Liver (tissue), 3 donors: Measurements from ENCODE around the gene TNFRSF12A.

Experiments used
- GABPA ChIP-seq, 2 donors: IDR thresholded peaks in 1 of 2; conservative IDR thresholded peaks in 1 of 2; 2 replicates each; pipeline ENCODE4 v1.6.1; 2016; ENCODE audit warnings: antibody characterized with exemption in 2 of 2, mild to moderate bottlenecking in 1 of 2, moderate library complexity in 1 of 2
- RAD21 ChIP-seq, 2 donors: IDR thresholded peaks; 2 replicates each; pipeline ENCODE4 v1.6.1; 2016; ENCODE audit warnings: antibody characterized with exemption in 2 of 2, mild to moderate bottlenecking in 2 of 2
- TAF1 ChIP-seq: conservative IDR thresholded peaks from 2 replicates; pipeline ENCODE4 v1.6.1; 2016; ENCODE audit warnings: antibody characterized with exemption, mild to moderate bottlenecking
- YY1 ChIP-seq: IDR thresholded peaks from 2 replicates; pipeline ENCODE4 v1.6.1; 2016; ENCODE audit warnings: antibody characterized with exemption, mild to moderate bottlenecking
- TF ChIP-seq, protein P1 (sequence below): fragments of 150-350 bp; IDR thresholded peaks from 2 replicates; pipeline ENCODE4 v1.5.1; 2017; ENCODE audit warnings: improper control_type of control experiment, low read depth, low read length; ENCODE audit not compliant: missing input control
- TF ChIP-seq, protein P2 (sequence below): IDR thresholded peaks from 2 replicates; pipeline ENCODE4 v1.6.1; 2016; ENCODE audit warnings: antibody characterized with exemption
- donor health status: healthy.
- donor health status: healthy.

DNA sequence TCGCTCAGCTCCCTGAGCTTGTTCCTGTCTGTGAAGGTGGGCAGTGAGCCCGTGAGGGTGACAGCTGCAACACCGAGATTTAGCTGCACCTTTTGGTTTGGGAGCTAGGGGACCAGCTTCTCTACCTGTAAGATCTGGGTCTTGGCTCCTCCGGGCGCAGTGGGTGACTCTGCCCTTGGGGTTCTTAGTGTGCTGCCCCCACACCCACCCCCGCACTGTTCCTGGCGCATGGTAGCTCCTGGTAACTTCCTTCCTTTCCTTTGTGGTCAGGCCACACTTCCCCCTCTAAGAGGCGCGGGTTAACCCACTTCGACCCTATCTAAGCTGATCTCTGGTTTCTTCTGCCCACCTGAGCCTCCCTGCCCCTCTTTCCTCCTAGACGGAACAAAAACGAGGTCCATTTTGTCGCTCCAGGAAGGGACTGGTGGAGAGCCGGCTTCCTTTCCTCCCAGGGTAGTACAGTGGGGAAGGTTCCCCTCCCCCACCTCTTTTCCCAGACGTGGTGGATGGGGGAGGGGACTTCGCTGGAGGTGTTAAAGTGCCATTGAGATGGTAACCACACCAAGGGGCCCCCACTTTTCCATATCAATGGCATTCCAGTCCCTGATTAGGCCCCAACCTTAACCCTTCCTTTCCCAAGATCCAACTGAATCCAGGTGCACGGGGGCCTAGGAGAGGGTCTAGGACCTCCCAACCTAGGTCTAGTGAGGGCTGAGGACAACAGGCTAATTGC lies 12.0 kb upstream of the TNFRSF12A start:
- TF ChIP-seq, protein P1, sequence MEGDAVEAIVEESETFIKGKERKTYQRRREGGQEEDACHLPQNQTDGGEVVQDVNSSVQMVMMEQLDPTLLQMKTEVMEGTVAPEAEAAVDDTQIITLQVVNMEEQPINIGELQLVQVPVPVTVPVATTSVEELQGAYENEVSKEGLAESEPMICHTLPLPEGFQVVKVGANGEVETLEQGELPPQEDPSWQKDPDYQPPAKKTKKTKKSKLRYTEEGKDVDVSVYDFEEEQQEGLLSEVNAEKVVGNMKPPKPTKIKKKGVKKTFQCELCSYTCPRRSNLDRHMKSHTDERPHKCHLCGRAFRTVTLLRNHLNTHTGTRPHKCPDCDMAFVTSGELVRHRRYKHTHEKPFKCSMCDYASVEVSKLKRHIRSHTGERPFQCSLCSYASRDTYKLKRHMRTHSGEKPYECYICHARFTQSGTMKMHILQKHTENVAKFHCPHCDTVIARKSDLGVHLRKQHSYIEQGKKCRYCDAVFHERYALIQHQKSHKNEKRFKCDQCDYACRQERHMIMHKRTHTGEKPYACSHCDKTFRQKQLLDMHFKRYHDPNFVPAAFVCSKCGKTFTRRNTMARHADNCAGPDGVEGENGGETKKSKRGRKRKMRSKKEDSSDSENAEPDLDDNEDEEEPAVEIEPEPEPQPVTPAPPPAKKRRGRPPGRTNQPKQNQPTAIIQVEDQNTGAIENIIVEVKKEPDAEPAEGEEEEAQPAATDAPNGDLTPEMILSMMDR, result no peak
- TF ChIP-seq TAF1 (no peak), RAD21 (IDR thresholded peaks at IDR 0.05) (no peak), GABPA (IDR thresholded peaks at IDR 0.05 in 1 of 2, conservative IDR thresholded peaks at IDR 0.05 in 1 of 2) (no peak), YY1 (no peak)
- TF ChIP-seq, protein P2, sequence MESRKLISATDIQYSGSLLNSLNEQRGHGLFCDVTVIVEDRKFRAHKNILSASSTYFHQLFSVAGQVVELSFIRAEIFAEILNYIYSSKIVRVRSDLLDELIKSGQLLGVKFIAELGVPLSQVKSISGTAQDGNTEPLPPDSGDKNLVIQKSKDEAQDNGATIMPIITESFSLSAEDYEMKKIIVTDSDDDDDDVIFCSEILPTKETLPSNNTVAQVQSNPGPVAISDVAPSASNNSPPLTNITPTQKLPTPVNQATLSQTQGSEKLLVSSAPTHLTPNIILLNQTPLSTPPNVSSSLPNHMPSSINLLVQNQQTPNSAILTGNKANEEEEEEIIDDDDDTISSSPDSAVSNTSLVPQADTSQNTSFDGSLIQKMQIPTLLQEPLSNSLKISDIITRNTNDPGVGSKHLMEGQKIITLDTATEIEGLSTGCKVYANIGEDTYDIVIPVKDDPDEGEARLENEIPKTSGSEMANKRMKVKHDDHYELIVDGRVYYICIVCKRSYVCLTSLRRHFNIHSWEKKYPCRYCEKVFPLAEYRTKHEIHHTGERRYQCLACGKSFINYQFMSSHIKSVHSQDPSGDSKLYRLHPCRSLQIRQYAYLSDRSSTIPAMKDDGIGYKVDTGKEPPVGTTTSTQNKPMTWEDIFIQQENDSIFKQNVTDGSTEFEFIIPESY, result no peak
